Embryonic facial prominence (tissue), 1 donor: Measurements from ENCODE around the gene PHKA2.
A peak's percentile ranks its signal among the peaks of the same experiment; 100 is the strongest.

ENCODE experiments used
- DNase-seq: peaks from one replicate; pipeline ENCODE4 v3.0.0-alpha.2; 2016; ENCODE audit errors: extremely low spot score

PHKA2 gene

DNA sequence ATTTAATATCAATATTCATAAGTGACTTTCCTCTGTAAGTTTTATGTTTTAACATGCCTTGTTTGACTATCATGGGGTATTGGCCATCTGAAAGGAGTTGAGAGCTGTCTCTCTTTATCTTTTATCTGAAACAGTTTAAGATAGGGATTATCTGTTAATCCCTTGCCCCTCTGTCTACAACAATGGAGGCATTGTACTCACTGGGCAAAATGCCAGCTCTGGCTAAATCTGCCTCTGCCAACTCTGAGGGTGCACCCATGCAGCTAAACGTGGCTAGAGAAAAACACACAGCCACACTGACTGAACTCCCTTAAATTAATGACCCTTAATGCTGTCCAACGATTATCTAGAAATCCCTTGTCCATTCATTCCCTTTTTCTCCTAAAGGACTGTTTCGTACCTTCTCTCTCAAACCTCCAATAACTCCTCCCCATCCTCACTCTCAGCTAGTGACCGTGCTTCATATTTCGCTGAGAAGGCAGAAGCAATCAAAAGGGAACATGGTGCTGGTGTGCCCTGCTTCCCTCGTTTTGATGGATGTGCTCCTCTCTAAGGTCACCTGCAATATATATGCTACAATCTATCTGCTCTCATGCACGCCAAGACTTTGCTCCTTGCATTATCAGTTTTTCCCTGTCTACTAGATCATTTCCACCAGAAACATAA, 10.3 kb downstream of the PHKA2 start:
- no peak for DNase-seq

- no peak for DNase-seq
These were observed 12.4 kb downstream of the PHKA2 start for GRCh38 chrX:18971506-18971905.

GRCh38 chrX:18970465-18970864, 13.4 kb downstream of the PHKA2 start:
- no peak for DNase-seq

GRCh38 chrX:18966624-18967023, 17.3 kb downstream of the PHKA2 start:
- no peak for DNase-seq

DNA sequence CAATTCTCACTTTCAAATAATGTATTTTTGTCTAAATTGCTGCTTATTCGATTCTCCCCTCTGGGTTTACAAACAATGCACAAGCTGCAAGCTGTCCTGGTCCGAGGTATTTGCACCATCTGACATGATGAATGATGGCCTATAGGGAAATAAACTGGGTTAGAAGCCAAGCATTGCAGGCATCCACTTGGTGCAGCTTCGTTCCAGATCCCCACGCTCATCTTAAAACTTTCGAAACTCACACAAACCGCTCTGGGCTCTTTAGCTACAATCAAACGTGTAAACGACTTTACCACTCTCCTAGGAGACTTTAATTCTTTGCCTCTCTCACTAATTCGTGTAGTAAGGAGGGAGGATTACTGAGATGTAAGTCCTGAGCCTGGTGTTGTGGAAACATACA, 19.0 kb downstream of the PHKA2 start:
- DNase-seq = no peak

- DNase-seq = no peak
These were observed 19.9 kb downstream of the PHKA2 start for GRCh38 chrX:18964026-18964425.

GRCh38 chrX:18962329-18962728, 21.6 kb downstream of the PHKA2 start:
- DNase-seq = no peak

- no peak for DNase-seq
These were observed 22.2 kb downstream of the PHKA2 start for GRCh38 chrX:18961686-18962085.

- no peak for DNase-seq
These were observed 27.4 kb downstream of the PHKA2 start for GRCh38 chrX:18956303-18957032.

- no peak for DNase-seq
These were observed 28.2 kb downstream of the PHKA2 start for GRCh38 chrX:18955676-18956075.

- DNase-seq = no peak
These were observed 32.9 kb downstream of the PHKA2 start for GRCh38 chrX:18951032-18951431.

DNA sequence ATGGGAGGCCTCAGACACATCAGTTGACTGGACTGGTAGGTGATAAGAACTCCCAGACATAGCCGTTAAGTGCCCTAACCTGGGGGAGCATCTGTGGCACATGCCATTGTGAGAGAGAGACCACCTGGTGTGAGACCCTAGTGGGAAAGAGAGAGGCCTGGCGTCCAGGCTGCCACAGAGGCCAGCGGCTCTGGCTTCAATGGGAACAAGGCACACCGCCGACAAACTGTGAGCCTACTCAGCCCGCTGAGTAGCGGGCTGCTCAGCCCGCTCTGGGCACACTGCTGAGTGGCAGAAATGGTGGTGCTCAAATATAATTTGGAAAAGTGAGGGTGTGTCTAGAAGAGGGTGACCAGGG, 34.0 kb downstream of the PHKA2 start:
- DNase-seq = no peak

GRCh38 chrX:18949291-18949943, 34.5 kb downstream of the PHKA2 start:
- no peak for DNase-seq

DNA sequence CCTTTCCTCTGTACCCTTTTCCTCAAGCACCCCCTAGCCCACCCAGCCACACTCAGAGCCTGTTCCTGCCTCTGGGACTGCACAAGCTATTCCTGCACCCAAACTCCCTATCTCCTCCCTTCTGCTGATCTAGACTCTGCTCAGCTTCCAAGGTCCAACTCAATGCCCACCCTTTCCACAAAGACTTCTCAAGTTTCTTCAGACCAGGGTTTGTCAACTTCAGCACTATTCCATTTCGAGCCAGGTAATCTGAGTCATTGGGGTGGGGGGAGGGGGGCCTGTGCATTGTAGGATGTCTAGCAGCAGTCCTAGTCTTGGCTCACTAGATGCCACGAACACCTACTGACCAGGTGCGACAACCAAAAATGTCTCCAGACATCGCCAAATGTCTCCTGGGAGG, 37.3 kb downstream of the PHKA2 start:
- DNase-seq = no peak

DNA sequence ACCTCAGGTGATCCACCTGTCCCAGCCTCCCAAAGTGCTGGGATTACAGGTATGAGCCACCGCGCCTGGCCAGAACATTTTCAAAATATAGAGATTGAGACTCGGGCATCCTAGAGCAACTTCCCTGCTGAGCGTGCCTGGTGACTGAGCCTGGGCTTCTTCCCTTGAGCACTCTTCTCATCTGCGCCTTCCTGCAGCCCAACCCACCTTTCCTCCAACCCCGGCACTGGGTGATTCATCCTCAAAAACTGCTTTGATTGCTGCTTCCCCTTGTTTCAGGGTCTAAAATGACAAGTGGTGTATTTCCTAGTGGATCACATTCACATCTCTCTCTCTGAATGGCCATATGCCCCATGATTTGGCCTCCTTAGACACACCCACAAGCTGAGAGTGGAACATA, 37.8 kb downstream of the PHKA2 start:
- DNase-seq = no peak

DNA sequence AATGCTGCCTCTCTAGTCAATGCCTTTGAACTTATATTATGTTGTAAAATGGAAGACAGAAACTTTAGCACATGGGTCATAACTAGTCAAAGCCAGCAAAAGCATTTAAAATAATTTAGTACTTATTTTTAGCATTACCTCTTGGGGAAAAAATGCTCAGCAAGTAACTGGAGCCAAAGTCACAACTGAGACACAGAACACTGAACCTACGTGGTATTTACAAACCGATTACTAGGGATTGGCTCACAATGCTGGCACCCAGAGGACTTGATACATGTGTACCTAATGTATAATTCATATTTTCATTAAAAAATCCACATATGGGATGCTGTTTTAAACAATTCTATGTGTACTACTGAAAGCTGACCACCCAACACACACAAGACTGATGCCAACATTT, 38.4 kb downstream of the PHKA2 start:
- DNase-seq = no peak

DNA sequence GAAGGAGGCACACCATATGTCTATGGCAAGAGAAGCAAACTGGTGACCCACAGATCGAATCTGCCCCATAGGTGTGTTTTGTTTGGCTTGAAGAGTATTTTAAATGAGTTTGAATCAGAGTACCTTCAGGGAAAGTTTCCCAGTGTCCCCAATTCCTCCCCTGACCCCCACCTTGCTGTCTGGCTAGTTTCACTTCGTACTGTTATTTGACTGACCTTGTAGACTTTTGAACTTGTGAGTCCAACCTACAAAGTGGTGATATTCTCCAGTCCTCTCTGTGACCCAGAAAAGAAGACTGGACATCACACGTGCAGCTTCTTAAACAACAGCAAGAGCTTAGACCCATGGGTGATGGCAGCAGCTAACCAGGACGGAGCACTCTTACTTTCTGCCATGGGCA, 39.4 kb downstream of the PHKA2 start:
- no peak for DNase-seq

GRCh38 chrX:18941896-18942295, 42.0 kb downstream of the PHKA2 start:
- no peak for DNase-seq

DNA sequence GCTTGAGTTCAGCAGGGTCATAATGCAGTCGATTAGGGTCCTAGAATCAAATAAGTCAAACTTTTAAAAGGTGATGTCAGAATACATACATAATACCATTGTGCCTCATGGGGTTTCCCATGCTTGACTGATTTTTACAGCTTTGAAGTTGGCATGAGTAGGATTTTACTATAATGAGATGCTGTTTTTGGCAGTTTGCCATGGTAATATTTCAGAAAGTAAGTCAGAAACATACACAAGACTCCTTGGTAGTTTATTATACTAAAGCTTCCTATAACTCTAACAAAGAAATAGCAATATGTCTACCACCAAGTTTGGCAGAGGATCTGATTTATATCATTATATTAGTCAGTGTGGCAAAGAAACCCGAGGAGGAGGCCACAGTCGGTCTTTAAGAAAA, 45.2 kb downstream of the PHKA2 start:
- DNase-seq = peak; percentile 6

DNA sequence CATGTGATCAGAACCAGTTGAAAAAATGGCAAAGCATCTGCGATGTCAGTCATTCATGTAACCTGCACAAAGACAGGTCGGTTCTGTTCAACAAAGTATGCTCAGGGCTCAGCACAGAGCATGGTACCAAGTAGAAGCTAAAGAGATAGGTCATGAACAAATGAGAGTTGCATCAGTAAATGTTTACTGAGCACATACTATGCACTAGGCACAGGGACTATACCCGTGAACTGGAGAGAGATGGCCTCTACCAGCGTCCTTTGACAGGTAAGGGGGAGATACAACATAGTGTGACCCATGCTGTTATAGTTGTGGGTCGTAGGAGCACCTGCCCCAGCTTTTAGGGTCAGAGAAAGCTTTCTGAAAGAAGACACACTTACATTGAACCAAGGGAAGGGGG, 46.7 kb downstream of the PHKA2 start:
- DNase-seq = no peak

DNA sequence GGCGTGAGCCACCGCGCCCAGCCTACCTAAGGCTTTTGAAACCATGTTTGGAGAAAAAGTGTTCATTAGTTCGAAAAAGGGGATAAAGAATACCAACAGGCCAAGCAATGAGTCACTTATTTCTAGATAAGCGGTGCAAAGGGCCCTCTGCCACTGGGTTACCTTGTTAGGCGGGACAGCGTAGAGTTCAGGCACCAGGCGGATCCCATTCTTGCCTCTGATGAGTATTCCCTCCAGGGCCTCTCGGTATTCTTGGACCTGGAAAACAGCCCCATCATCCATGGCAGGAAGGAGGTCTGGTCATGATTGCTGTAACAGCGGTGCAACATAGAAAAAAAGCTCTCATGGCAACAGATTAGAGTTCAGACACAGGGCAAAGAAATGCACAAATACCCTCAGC, 48.0 kb downstream of the PHKA2 start:
- no peak for DNase-seq

- no peak for DNase-seq
These were observed 49.2 kb downstream of the PHKA2 start for GRCh38 chrX:18934708-18935107.

GRCh38 chrX:18933617-18934016, 50.3 kb downstream of the PHKA2 start:
- DNase-seq = no peak
